ENCODE measurements around the gene MOB3B. TPM values are rescaled to one million over a fixed set of nuclear protein-coding genes. Genes with fewer than 3 reads are reported as not detected.

The MOB3B gene
- total RNA-seq, 1 experiment from 2014 or later = 0.03 TPM

DNA sequence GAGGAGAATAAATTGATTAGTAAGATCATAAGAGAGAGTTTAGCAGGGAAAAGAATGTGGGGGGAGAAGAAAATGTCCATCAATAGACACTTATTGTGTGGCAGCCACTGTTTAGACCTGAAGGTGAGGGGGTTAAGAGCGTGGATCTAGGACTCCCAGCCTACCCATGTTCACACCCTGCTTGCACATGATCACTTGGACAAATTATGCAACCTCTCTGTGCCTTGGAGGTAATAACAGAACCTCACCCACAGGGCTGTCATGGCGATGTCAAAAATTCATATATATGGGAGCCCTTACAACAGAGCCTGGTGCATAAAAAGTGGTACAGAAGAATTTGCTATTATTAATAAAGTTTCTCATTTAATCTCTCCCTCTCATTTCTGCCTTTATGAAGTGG is 146.6 kb downstream of the MOB3B start:
- Histone ChIP-seq H3K36me3 (ENCODE audit: control insufficient read depth, insufficient read depth, low read length) (no peaks in the 10 kb centered on the region), H3K27ac (ENCODE audit: low read length) (no peak overlapping the region), H3K27me3 (ENCODE audit: control insufficient read depth, insufficient read depth, low read length) (no peaks in the 10 kb centered on the region), H3K4me3 (ENCODE audit: low read depth in 2 of 2, low read length in 2 of 2) (no peak overlapping the region), H3K9me3 (ENCODE audit: control insufficient read depth, insufficient read depth, low read depth, low read length) (no peaks in the 10 kb centered on the region), H3K4me1 (ENCODE audit: control insufficient read depth, insufficient read depth, low read length) (no peaks in the 10 kb centered on the region)
- no peak for TF ChIP-seq POLR2AphosphoS5 (IDR thresholded peaks at IDR 0.05; ENCODE audit: low read depth, low read length)
- TF ChIP-seq, protein P1, sequence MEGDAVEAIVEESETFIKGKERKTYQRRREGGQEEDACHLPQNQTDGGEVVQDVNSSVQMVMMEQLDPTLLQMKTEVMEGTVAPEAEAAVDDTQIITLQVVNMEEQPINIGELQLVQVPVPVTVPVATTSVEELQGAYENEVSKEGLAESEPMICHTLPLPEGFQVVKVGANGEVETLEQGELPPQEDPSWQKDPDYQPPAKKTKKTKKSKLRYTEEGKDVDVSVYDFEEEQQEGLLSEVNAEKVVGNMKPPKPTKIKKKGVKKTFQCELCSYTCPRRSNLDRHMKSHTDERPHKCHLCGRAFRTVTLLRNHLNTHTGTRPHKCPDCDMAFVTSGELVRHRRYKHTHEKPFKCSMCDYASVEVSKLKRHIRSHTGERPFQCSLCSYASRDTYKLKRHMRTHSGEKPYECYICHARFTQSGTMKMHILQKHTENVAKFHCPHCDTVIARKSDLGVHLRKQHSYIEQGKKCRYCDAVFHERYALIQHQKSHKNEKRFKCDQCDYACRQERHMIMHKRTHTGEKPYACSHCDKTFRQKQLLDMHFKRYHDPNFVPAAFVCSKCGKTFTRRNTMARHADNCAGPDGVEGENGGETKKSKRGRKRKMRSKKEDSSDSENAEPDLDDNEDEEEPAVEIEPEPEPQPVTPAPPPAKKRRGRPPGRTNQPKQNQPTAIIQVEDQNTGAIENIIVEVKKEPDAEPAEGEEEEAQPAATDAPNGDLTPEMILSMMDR (IDR thresholded peaks at IDR 0.05) = no peak
- TF ChIP-seq, protein P2, sequence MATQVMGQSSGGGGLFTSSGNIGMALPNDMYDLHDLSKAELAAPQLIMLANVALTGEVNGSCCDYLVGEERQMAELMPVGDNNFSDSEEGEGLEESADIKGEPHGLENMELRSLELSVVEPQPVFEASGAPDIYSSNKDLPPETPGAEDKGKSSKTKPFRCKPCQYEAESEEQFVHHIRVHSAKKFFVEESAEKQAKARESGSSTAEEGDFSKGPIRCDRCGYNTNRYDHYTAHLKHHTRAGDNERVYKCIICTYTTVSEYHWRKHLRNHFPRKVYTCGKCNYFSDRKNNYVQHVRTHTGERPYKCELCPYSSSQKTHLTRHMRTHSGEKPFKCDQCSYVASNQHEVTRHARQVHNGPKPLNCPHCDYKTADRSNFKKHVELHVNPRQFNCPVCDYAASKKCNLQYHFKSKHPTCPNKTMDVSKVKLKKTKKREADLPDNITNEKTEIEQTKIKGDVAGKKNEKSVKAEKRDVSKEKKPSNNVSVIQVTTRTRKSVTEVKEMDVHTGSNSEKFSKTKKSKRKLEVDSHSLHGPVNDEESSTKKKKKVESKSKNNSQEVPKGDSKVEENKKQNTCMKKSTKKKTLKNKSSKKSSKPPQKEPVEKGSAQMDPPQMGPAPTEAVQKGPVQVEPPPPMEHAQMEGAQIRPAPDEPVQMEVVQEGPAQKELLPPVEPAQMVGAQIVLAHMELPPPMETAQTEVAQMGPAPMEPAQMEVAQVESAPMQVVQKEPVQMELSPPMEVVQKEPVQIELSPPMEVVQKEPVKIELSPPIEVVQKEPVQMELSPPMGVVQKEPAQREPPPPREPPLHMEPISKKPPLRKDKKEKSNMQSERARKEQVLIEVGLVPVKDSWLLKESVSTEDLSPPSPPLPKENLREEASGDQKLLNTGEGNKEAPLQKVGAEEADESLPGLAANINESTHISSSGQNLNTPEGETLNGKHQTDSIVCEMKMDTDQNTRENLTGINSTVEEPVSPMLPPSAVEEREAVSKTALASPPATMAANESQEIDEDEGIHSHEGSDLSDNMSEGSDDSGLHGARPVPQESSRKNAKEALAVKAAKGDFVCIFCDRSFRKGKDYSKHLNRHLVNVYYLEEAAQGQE (IDR thresholded peaks at IDR 0.05; ENCODE audit: insufficient read depth in 1 of 2, low read depth in 2 of 2, low read length in 1 of 2) = no peak
- TF ChIP-seq SIN3A (IDR thresholded peaks at IDR 0.05; ENCODE audit: borderline replicate concordance, insufficient read depth, low read depth, low read length) = no peak
- TF ChIP-seq TCF7L2 (IDR thresholded peaks at IDR 0.05; ENCODE audit: low read depth, low read length) = no peak
- ChIA-PET POLR2A (no interaction called here), CTCF (no interaction called here)
- DNase-seq (ENCODE audit: low read depth, low spot score) (no peak), ATAC-seq (no peak)
- intact Hi-C loops (cut with micrococcal nuclease; ENCODE audit: unreplicated experiment) (no loop called here), in situ Hi-C loops (cut with HindIII; ENCODE audit: low pct_unique_long_range_greater_than_20kb, low sequenced_read_pairs) (no loop called here)
- BruUV-seq (replicated peaks) = no TSS peak

DNA sequence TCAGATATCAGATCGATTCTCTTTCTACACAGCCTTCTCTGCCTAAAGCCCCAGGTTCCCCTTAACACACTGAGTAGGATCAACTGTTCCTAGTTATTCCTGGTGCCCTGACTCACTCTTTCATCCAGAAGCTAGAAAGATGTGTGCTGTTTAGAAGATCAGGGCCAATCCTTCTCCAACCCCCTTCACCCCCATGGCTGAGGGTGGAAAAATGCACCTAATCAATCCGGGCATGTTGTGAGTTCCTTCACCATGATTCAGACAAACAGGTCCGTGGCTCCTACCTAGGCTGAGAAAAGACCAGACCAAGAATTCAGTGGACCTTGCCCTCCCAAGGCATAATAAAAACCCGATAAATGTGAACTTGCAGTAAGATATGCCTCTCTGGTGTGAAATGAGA is 147.3 kb downstream of the MOB3B start:
- Histone ChIP-seq H3K27me3 (ENCODE audit: control insufficient read depth, insufficient read depth, low read length) (no peaks in the 10 kb centered on the region), H3K4me1 (ENCODE audit: control insufficient read depth, insufficient read depth, low read length) (no peaks in the 10 kb centered on the region), H3K36me3 (ENCODE audit: control insufficient read depth, insufficient read depth, low read length) (no peaks in the 10 kb centered on the region), H3K27ac (ENCODE audit: low read length) (no peak overlapping the region), H3K4me3 (ENCODE audit: low read depth in 2 of 2, low read length in 2 of 2) (no peak overlapping the region), H3K9me3 (ENCODE audit: control insufficient read depth, insufficient read depth, low read depth, low read length) (no peaks in the 10 kb centered on the region)
- ChIA-PET POLR2A (no interaction called here), CTCF (no interaction called here)
- no TSS peak for BruUV-seq (replicated peaks)
- no peak for DNase-seq (ENCODE audit: low read depth, low spot score)
- no peak for ATAC-seq
- intact Hi-C loops (cut with micrococcal nuclease; ENCODE audit: unreplicated experiment) = no loop called here
- in situ Hi-C loops (cut with HindIII; ENCODE audit: low pct_unique_long_range_greater_than_20kb, low sequenced_read_pairs) = no loop called here
- no peak for TF ChIP-seq SIN3A (IDR thresholded peaks at IDR 0.05; ENCODE audit: borderline replicate concordance, insufficient read depth, low read depth, low read length)
- TF ChIP-seq, protein P2 (IDR thresholded peaks at IDR 0.05; ENCODE audit: insufficient read depth in 1 of 2, low read depth in 2 of 2, low read length in 1 of 2) = no peak
- TF ChIP-seq, protein P1 (IDR thresholded peaks at IDR 0.05) = no peak
- TF ChIP-seq POLR2AphosphoS5 (IDR thresholded peaks at IDR 0.05; ENCODE audit: low read depth, low read length) = no peak
- TF ChIP-seq TCF7L2 (IDR thresholded peaks at IDR 0.05; ENCODE audit: low read depth, low read length) = no peak

Data from Panc1 (cell line).